Smooth muscle cell (in vitro differentiated cells): ENCODE measurements around the gene TRHDE. TPM values are rescaled to one million over a fixed set of nuclear protein-coding genes. Genes with fewer than 3 reads are reported as not detected.

ENCODE experiments used
- DNase-seq: peaks from one replicate; lab custom pipeline; 2025; ENCODE audit not compliant: unreplicated experiment; lab: John Stamatoyannopoulos, UW
- H2AFZ ChIP-seq: fragments of 200-600 bp; sonication (generic); 2 replicates; pipeline ENCODE4 v1.6.0; 2016; ENCODE audit warnings: antibody characterized with exemption, low read depth, mild to moderate bottlenecking
- H3F3A ChIP-seq: fragments of 200-600 bp; sonication (generic); 2 replicates; pipeline ENCODE4 v1.6.0; 2017; ENCODE audit warnings: antibody characterized with exemption, low read depth
- H3K27ac ChIP-seq: fragments of 200-600 bp; sonication (generic); 2 replicates; pipeline ENCODE4 v1.5.1; 2016; ENCODE audit warnings: low read depth, mild to moderate bottlenecking
- H3K27me3 ChIP-seq: fragments of 200-600 bp; sonication (generic); 2 replicates; pipeline ENCODE4 v1.6.1; 2016; ENCODE audit warnings: low read depth, mild to moderate bottlenecking
- H3K36me3 ChIP-seq: fragments of 200-600 bp; sonication (generic); 2 replicates; pipeline ENCODE4 v1.5.1; 2016; ENCODE audit warnings: low read depth
- H3K4me1 ChIP-seq: fragments of 200-600 bp; sonication (generic); 2 replicates; pipeline ENCODE4 v1.5.1; 2016; ENCODE audit warnings: low read depth
- H3K4me2 ChIP-seq: fragments of 200-600 bp; sonication (generic); 2 replicates; pipeline ENCODE4 v1.6.0; 2016; ENCODE audit warnings: mild to moderate bottlenecking
- H3K4me3 ChIP-seq: fragments of 200-600 bp; sonication (generic); 2 replicates; pipeline ENCODE4 v1.5.1; 2016; ENCODE audit warnings: mild to moderate bottlenecking
- H3K79me2 ChIP-seq: fragments of 200-600 bp; sonication (generic); 2 replicates; pipeline ENCODE4 v1.6.0; 2016; ENCODE audit warnings: low read depth, mild to moderate bottlenecking
- H3K9ac ChIP-seq: fragments of 200-600 bp; sonication (generic); 2 replicates; pipeline ENCODE4 v1.6.0; 2016; ENCODE audit warnings: low read depth
- H3K9me3 ChIP-seq: fragments of 200-600 bp; sonication (generic); replicated peaks from 2 replicates; pipeline ENCODE4 v1.5.1; 2016; ENCODE audit warnings: low read depth
- H4K20me1 ChIP-seq: fragments of 200-600 bp; sonication (generic); 2 replicates; pipeline ENCODE4 v1.6.0; 2016; ENCODE audit warnings: low read depth
- CTCF ChIP-seq: fragments of 200-600 bp; sonication (generic); IDR thresholded peaks from 2 replicates; pipeline ENCODE4 v1.5.1; 2017; ENCODE audit warnings: borderline replicate concordance, mild to moderate bottlenecking, antibody characterized with exemption; ENCODE audit not compliant: insufficient read depth, poor library complexity, severe bottlenecking
- whole genome bisulfite sequencing: methylation state at CpG from one replicate; pipeline ENCODE4 v1.1.7; 2016; ENCODE audit warnings: low lambda C conversion rate; 5-methylcytosine and 5-hydroxymethylcytosine counted together
- polyA plus RNA-seq: library from polyadenylated mRNA; unstranded; fragments of >200 nt; fragmentation: Nextera tagmentation; extraction: Ambion mirVana; gene quantifications from 2 replicates; pipeline ENCODE4 v1.2.1, GENCODE V29; 2016
- total RNA-seq: library from RNA; depleted of rRNA; stranded (reverse); fragments of >200 nt; gene quantifications from 2 replicates; pipeline ENCODE4 v1.2.3, GENCODE V29; 2014

The TRHDE gene
- total and polyA plus RNA-seq, 2 experiments from 2014 or later: 0.32 to 0.81 TPM

- no peaks in the 10 kb centered on the region for H3K27me3 ChIP-seq
- H3K36me3 ChIP-seq: no peaks in the 10 kb centered on the region
- WGBS: 97% methylated on average over 1 of the region's 1 CpG
- H3K9ac ChIP-seq: no peak overlapping the region
- no peak for DNase-seq
- no peak overlapping the region for H3K27ac ChIP-seq
- H4K20me1 ChIP-seq: no peaks in the 10 kb centered on the region
- H3F3A ChIP-seq: no peaks in the 10 kb centered on the region
- H2AFZ ChIP-seq: no peak overlapping the region
- TF ChIP-seq CTCF: no peak
- H3K79me2 ChIP-seq: no peaks in the 10 kb centered on the region
- H3K4me2 ChIP-seq: no peak overlapping the region
- H3K4me1 ChIP-seq: no peaks in the 10 kb centered on the region
- no peaks in the 10 kb centered on the region for H3K9me3 ChIP-seq
- H3K4me3 ChIP-seq: no peak overlapping the region
These were observed 51.7 kb downstream of the TRHDE start for GRCh38 chr12:72323881-72324280.

GRCh38 chr12:72330301-72330700 is 58.1 kb downstream of the TRHDE start:
- Histone ChIP-seq H3K9ac (no peak overlapping the region), H2AFZ (no peak overlapping the region), H3K36me3 (no peaks in the 10 kb centered on the region), H3F3A (no peaks in the 10 kb centered on the region), H3K79me2 (no peaks in the 10 kb centered on the region), H4K20me1 (no peaks in the 10 kb centered on the region), H3K4me2 (no peak overlapping the region), H3K27ac (no peak overlapping the region), H3K27me3 (no peaks in the 10 kb centered on the region), H3K4me1 (no peaks in the 10 kb centered on the region), H3K9me3 (no peaks in the 10 kb centered on the region), H3K4me3 (peak overlapping the region; percentile 3)
- TF ChIP-seq CTCF: no peak
- 68% methylated on average over 9 of the region's 9 CpGs for WGBS
- no peak for DNase-seq

GRCh38 chr12:72330784-72331183 is 58.6 kb downstream of the TRHDE start:
- Histone ChIP-seq H3K79me2 (no peaks in the 10 kb centered on the region), H3K9ac (no peak overlapping the region), H3K9me3 (no peaks in the 10 kb centered on the region), H3K27ac (no peak overlapping the region), H3K4me1 (no peaks in the 10 kb centered on the region), H3K4me3 (no peak overlapping the region), H3K4me2 (no peak overlapping the region), H3F3A (no peaks in the 10 kb centered on the region), H4K20me1 (no peaks in the 10 kb centered on the region), H2AFZ (no peak overlapping the region), H3K36me3 (no peaks in the 10 kb centered on the region), H3K27me3 (no peaks in the 10 kb centered on the region)
- 95% methylated on average over 4 of the region's 4 CpGs for WGBS
- no peak for DNase-seq
- no peak for TF ChIP-seq CTCF

- no peaks in the 10 kb centered on the region for H3K4me1 ChIP-seq
- 78% methylated on average over 6 of the region's 6 CpGs for WGBS
- no peaks in the 10 kb centered on the region for H3K36me3 ChIP-seq
- H3K27ac ChIP-seq: no peak overlapping the region
- no peaks in the 10 kb centered on the region for H3K79me2 ChIP-seq
- H2AFZ ChIP-seq: no peak overlapping the region
- no peaks in the 10 kb centered on the region for H3K9me3 ChIP-seq
- H3F3A ChIP-seq: no peaks in the 10 kb centered on the region
- no peak overlapping the region for H3K9ac ChIP-seq
- no peak overlapping the region for H3K4me3 ChIP-seq
- no peaks in the 10 kb centered on the region for H3K27me3 ChIP-seq
- no peaks in the 10 kb centered on the region for H4K20me1 ChIP-seq
- no peak for TF ChIP-seq CTCF
- no peak overlapping the region for H3K4me2 ChIP-seq
- no peak for DNase-seq
These were observed 65.2 kb downstream of the TRHDE start for GRCh38 chr12:72337382-72337781.
